GM19043 (cell line): ENCODE results near the gene TMEM39B.

Source experiments
- ATAC-seq: cut with Tn5 transposase; IDR thresholded peaks from one replicate; pipeline ENCODE4 v1.9.1; 2021; ENCODE audit warnings: low read depth; ENCODE audit not compliant: unreplicated experiment

TMEM39B gene

DNA sequence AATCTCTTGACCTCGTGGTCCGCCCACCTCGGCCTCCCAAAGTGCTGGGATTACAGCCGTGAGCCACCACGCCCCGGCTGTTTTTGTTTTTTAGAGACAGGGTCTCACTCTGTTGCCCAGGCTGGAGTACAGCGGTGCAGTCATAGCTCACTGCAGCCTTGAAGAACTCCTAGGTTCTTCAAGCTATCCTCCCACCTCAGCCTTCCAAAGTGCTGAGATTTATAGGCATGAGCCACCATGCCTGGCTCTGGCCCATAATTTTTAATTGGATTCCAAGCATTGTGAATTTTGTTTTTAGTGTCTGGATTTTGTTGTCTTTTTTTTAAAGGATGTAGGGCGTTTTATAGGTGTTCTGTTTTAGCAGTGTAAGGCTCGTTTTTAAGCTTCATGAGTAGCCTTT lies 78.1 kb downstream of the TMEM39B start:
- no peak for ATAC-seq

DNA sequence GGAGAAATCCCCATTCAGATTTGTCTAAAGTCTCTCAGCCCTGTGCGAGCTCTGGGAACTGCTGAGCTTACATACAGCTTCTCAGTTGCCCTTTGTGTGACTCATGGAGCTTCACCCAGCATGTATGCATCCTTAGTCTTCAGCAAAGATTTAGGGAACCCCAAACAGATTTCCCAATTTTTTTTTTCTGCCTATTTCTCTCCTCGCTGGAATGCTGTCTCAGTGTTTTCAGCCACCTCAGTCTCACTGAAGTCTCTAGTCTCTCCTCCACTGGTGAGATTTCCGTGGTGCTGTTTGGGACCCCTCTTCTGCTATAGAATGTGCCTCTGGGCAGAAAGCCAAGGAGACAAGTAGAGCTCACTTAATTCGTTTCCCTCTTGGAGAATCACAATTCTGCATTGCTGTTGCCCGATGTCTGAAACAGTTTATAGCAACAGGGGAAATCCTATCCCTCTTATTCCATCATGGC lies 78.6 kb downstream of the TMEM39B start:
- no peak for ATAC-seq
